HG03103 (cell line): ENCODE results near the gene SPSB1.

Experiments
- ATAC-seq: cut with Tn5 transposase; IDR thresholded peaks from one replicate; pipeline ENCODE4 v1.9.1; 2021; ENCODE audit warnings: low read depth; ENCODE audit not compliant: unreplicated experiment

SPSB1 gene

DNA sequence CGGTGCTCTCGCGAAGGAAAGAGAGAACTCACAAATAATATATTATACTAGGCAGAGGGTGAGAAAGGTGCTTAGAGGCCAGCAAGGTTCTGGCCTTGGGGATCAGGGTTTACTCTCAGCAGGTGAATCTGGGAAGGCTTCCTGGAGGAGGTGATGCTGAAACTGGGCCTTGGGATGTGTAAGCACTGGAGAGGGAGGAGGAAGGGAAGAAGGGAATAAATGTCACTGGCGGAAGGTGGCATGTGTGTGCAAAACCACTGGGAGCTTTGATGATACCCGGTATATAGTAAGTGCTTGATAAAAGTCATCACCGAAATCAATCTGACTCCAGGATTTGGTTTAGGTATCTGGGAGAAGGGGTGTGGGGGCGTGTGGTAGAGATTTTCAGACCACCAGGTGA is 24.4 kb downstream of the SPSB1 start:
- no peak for ATAC-seq

DNA sequence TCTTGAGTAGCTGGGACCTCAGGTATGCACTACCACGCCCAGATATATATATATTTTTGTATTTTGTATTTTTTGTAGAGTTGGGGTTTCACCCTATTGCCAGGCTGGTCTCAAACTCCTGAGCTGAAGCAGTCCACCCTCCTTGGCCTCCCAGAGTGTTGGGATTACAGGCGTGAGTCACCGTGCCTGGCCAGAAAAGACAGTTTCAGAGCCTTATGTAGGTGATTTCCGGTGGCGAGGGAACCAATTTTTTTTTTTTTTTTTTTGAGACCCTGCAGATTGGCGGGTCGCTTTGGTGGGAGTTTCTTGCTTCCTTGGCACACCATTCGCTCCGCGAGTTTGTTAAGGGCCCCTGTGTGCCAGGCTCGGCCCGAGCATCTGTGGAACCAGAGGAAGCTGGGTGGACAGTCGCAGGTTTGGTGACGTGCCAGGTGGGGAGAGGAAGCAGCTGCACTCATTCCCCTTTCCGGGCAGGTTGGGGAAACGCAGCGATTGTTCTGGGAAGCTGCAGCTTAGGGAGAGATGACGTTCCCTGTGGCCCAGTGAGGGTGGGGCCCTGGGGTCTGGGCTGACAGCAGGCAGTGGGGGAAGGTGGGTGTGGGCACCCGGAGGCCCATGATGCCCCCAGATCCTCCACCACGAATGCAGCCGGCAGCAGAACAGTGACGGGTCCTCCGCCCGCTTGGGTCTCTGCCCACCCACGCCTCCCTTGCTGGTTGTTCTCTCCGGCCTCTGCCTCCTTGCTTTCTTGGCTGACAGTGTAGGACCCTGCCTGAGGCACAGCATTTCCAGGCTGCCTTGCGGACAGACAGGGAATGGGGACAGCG is 25.1 kb downstream of the SPSB1 start:
- no peak for ATAC-seq

DNA sequence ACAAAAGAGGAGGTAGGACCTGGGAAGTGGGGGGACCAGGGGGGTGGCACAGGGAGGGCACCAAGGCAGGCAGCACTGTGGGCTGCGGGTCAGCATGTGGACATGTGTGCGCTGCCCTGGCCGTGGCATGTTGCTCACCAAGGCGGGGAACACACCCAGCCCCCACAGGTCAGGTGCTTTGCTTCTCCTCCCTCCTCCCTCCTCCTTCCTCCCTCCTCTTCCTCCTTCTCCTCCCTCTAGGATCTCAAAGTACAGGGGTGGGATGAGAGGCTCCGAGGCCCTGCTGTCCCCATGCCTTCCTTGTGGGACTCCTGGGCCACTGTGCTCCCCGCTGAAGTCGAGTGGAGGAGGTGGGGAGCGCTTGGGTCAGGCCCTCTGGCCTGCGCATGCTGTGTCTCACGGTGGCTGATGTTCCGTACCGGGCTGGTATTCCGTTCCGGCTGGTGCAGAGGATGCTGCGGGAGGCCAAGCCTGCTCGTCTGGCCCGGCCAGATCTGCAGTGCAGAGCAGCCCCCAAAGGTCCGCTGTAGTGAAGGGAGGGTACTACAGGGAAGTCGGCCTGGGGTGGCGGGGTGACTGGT is 26.6 kb downstream of the SPSB1 start:
- no peak for ATAC-seq

DNA sequence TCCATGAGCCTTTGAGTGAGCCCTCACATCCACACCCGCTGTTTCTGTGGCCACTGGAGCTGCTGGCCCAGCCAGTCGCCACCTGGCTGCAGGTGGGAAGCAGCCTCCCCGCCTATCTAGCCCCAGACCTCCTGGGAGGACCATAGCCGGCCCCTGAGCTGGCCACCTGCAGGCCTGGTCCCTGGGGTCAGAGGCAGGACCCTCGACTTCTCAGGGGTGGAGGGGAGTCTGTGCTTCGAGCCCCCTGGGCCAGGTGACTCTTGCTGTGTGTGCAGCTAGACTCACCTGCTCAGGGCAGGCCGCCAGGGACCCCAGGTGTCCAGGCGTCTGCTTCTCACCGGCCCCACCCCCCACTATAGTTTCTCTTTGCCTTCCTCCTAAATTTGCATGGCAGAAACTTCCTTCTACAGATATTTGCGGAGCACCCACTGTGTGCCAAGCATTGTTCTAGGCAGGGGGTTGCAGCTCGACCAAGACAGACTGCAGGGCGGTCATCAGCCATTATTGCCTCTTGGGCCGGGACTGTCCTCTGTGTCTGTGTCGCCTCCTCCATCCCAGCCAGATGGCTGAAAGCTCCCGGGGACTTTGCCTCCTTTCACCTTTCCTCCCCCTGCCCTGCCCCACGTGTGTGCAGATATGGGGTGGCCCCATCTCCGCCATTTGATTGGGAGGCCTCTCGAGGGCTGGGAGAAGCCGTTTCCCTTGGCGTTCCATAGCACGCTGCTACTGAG is 27.3 kb downstream of the SPSB1 start:
- no peak for ATAC-seq

DNA sequence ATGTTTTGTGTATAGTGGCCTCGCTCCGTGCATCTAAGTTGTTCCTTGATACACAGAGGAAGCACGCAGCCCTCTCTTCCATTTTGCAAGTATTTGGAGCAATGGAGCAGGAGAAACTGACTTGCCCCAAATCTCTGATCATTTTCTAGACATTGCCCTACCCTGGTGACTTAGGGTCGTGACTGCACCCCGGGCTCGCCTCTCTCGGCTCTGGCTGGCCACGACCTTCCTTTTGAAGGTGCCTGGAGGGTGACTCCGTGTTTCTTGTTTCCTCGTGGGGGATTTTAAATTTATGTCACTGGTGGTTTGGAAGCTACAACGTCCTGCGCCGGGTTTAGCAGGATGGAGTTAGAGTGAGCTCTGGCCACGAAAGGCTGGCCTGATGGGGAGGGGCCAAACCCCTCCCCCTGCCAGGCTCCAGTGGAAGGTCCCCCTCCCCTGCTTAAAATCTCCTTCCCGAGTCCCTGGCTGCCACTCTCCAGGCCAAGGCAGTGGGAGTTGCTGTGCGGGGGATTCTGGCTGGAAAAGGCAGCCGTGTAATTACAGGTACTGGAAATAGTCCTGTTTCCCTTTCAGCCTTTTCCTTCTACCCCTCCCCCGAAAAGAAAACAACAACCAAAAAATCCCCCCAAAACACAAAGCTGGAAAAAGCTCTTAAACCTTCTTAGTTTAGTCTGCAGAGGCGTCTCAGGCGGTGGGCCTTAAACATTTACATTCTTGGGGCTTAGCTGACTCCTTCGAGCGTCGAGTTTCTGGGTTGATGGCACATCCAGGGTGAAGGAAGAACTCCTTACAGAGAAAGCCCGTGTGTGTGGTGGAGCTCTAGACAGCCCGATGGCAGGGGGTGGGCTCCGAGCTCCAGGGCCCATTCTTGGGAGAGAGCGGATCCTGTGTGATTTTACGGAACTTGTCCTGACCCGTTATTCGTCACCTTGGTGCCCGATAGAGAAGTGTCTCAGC is 28.1 kb downstream of the SPSB1 start:
- ATAC-seq = no peak

DNA sequence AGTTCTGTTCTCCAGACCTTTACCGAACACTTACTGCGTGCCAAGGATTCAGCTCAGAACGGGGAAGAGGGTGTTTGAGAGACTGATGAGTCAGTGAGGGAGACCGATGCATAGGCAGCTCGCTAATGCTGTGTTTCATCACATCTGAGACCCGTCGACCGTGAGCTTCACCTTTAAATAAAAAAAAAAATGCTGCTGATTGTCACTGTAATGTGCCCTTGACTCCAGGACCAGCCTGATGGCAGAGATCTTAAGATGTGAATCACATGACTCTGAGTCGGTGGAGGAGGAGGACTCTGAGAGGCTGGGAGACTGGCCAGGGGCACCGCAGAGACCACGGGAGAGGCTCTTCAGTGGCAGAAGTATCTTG is 28.8 kb downstream of the SPSB1 start:
- no peak for ATAC-seq

DNA sequence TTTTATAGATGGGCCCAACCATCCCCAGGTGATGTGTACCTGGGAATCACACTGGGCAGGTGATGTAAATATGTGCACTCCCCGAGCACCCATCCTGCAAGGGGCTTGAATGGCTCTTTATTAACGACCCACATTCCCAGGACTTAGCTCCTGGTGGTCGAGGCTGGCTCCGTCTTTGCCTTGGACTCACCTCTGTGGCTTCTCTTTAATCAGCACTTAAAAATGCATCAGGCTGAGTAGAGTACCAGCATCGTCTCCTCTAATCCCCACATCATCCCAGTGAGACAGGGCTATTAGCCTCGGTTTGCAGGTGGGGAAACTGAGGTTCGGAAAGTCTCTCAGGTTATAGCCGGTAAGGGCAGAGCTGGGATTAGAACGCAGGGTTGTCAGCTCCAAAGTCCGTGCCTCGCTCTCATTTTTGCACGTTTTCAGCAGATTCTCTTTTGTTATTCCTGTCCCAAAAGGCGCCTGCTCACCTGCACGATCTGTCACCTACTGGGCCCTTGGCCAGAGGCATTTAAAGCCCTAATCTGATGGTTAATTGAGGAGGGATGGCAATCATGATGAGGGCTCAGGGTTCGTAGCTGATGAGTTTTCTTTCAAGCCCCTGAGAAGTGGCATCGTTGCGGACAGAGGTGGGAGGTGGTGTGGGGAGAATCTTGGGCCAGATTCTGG is 29.4 kb downstream of the SPSB1 start:
- no peak for ATAC-seq

DNA sequence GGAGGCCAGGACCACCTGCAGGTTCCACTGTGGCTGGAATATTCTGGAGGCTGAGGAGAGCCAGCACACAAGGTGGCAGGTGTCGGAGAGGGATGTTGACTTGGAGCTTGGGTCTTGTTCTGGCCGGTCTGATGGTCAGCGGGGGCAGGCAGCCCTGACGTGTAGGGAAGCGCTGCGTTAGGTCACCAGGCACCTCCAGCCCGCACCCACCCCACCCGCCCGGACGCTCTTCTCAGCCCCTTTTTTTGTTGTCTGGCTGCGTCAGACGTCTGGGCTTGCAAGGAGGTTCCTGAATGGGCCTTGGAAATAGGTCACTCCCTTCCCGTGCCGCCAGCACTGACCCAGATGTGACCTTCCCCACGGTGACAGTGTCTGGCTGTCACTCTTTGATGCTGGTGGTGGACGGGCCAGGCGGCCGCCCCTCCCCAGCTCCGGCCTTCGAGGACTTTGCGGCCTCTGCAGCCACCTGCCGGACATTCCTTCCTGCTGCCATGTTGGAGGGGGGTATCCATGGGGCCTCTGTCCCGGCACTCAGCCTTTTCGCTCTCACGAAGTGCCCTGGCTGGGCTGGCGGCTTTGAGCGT is 30.1 kb downstream of the SPSB1 start:
- ATAC-seq = no peak

DNA sequence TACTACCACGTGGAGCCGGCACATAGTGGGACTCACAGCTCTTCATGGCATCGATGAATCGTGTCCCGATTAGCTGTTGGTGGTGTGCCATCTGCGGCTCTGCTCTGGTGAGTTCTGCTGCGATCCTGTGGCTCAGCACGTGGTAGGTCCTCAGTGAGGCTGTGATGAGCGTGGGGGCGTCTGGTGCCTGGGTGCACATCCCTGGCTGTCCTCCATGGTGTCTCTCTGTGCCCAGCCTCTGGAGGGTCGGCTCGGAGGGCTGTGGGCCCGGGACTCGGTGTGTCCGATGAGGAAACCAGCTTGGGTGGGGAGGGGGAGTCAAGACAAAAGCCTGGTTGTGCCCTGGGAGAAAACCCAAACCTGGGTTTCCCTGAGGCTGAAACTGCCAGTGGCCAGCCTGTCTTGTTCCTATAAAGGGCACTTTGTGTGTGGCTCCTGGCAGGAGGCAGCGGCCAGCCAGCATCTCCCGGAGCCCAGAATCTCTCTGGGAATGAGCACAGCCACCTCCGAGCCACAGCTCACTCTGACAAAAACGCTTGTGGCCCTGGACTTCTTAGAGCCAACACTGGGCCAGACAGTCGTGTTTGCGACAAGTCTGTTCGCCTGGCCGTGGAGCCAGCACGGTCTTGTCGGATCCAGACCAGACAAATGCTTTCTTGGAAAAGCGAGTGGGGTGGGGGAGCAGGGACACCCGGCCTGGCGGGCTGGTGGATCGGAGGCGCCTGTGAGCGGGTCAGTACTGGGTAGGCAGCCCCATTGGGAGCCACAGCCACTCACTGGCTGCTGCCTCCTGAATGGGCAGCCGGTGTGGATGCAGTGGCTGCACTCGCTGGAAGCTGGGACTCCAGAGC is 31.8 kb downstream of the SPSB1 start:
- ATAC-seq = no peak

DNA sequence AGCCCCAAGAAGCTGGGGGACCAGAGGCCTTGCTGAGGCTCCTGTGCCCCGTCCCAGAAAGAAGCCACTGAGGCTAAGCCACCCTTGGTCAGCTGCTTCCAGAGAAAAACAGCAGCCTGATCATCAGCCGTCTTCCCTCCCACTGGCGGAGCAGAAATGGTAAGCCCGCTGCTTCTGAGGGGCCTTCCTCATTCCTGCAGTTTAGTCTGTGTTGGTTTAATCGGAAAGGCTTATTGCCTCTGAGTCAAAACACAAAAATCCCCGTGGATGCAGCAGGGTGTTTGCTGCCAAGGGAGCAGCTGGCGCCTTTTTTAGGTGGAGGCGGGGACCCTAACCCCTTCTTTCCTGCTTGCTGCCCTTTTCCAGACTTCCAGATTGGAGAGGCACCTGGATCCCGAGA is 33.9 kb downstream of the SPSB1 start:
- no peak for ATAC-seq

DNA sequence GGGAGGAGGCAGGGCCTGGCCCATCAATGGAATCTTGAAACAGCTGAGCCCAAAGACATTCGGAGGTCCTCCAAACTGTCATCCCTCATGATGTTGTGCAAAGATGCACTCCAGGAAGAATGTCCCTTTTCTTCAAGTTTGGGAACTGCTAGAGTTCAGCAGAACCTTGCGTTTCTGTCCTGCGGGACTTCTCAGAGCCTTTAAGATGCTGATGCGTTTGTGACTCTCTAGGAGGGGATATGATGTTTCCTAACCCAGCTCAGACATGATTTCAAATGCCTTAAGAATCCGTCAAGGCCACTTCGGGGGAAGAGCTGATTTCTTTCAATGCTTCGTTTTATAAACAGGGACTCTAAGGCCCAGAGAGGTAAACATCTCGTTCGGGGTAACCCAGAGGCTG is 35.5 kb downstream of the SPSB1 start:
- ATAC-seq = no peak

DNA sequence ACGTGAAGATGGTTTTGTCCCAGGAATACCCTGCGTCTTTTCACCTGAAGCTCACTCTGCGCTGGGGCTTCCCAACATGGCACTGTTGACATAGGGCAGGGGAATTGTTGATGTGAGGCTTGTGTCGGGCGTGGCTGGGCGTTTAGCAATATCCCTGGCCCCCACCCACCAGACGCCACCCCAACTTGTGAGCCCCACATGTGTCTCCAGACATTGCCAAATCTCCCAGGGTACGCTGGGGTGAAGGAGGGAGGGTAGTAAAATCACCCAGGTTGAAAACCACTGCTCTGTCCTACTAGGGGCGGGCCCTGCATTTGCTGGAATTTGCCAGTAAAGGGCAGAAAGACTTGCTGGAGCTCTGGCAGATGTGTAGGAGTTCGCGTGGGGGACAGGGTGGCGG is 36.0 kb downstream of the SPSB1 start:
- no peak for ATAC-seq

DNA sequence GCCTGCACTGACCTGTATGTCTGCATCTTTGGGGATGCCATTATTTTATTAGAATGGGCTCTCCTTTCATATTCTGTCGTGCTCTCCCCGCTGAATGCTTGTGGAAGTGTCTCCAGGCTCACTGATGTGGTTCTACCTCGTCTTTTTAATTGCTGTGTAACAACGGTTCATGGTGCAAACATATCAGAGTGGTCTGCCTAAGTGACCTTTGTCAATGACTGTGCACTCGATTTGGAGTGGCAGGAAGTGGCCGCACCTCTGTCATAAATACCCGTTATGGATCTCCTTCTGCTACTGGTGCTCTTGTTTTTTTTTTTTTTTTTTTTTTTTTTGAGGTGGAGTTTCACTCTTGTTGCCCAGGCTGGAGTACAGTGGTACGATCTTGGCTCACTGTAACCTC is 38.3 kb downstream of the SPSB1 start:
- no peak for ATAC-seq

DNA sequence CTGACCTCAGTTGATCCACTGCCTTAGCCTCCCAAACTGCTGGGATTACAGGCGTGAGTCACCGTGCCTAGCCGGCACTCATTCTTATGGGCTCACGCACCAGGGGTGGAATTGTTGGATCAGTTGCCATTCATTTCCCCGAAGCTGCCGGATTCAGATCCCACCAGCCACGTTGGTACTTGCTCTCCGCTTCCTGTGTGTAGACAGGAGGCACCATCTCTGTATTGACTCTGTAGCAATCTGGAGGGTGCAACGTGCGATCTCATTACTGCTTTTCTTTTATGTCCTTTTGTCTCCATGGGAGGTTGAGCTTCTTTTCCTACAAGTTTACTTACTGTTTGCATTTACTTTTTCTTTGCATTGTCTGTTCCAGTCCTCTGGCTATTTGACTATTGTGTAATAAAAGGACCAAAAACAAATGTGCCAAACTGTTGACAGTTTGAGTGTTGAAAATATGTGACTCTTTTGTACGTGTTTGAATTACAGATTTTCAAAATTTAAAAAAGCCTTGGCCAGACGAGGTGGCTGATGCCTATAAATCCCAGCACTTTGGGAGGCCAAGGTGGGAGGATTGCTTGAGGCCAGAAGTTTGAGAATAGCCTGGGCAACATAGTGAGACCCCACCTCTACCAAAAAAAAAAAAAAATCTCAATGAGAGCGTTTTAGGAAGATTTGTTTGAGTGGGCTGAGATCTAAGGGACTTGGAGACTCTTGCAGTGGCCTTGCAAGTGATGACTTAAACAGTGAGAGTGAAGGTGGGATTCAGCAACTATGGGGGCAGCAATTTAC is 39.1 kb downstream of the SPSB1 start:
- no peak for ATAC-seq

DNA sequence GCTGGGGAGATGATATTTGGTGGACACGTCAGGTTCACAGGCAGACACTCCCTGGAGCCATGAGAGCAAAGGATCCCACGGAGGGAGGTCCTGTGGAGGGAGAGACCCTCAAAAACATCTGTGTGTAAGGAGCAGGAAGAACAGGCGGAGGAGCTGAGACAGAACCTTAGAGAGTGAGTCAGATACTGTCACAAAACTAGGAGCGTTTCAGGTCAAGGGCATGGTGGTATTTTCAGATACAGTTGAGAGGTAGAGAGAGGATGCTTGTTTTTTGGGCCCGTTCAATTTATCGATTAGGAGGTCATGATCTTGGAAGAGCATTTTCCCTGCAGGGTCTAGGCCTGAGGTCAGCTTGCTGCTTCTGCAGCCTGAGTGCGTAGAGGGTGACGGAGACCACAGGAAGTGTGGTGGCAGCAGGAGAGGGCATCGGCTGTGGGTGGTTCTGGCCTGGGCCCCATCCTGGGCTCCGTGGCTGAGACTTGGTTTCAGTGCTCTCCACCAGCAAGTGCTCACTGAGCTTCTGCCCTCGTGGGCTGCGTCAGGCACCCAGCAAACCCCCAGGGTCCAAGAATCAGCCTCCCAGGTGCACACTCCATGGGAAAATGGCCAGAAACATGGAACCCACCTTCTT is 39.9 kb downstream of the SPSB1 start:
- ATAC-seq = no peak

DNA sequence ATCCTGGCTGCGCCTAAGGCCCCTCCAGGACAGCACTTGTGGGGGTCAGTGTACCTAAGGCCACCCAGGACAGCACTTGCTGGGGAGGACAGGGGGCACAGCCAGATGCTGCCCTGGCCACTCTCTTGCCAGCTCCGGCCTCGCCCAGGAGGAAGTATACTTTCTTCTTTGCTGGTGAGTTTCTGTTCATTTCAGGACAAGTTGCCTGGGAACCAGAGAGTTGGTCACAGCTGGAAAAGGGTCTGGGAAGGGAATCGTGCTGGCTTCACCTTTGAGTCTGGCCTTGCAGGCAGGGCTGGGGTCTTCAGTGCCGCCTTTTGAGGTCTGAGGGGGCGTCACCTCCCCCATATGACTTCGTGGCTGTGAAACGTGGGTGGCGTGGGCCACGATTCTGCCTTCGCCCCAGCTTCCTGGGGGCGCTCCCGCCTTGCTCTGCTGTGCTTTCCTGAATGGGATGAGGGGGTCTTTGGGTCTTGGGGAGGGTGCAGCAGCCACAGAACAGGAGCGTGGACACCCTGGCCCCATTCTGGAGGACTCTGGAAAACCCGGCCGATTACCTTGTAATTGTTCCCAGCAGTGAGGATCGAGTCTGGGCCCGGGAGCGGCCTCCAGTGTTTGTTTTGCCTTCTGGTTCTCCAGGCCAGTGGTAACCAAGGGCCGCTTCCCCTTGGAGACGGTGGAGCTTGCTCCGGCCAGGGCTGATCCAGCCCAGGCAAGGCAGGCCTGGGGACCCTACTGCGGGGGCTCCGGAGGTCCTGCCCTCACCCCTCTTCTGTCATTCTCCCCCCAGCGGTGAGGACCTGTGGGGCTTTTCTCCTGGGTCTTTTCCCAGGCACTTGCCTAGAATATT is 45.9 kb downstream of the SPSB1 start:
- no peak for ATAC-seq
